Gastrocnemius medialis (tissue), 4 donors: Measurements from ENCODE around the gene RPS4Y1.

Source experiments
- CTCF ChIP-seq, 5 experiments: fragments of 450-650 bp in 3 of 5; fragments of 200-600 bp in 2 of 5; sonication (generic) in 2 of 5; IDR thresholded peaks in 4 of 5; conservative IDR thresholded peaks in 1 of 5; 1 replicate in 4 of 5; 2 replicates in 1 of 5; pipeline ENCODE4 v1.5.1; 2016 to 2019; ENCODE audit warnings: antibody characterized with exemption in 5 of 5, mild to moderate bottlenecking in 3 of 5, moderate library complexity in 3 of 5
- POLR2A ChIP-seq, 2 donors: fragments of 450-650 bp; IDR thresholded peaks; one replicate each; pipeline ENCODE4 v1.6.1; 2017; ENCODE audit warnings: antibody characterized with exemption in 2 of 2, mild to moderate bottlenecking in 2 of 2, moderate library complexity in 2 of 2

DNA sequence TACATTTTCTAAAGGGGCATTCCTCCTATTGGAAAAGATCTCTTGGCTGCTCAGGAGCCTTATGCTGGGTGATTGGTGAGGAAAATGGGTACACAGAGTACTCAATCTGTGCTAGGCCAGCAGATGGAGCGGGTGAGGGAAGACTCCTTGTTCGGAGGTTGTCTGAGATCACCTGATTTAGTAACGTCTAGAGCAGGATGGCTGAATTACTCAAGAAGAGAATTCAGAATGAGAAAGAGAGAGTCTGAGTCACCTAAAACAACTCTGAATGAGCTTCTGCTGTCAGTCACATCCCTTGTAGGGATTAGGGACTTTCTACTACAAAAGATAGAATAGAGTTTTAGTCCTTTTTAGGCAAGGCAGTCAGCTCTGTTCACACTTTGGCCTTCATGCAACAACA lies 46.6 kb downstream of the RPS4Y1 start:
- TF ChIP-seq POLR2A (IDR thresholded peaks at IDR 0.05) (no peak), CTCF (IDR thresholded peaks at IDR 0.05 in 4 of 5, conservative IDR thresholded peaks at IDR 0.05 in 1 of 5) (no peak)
